Activated CD8-positive, alpha-beta T cell treated with anti-CD3 and anti-CD28 coated beads for 36 hours (primary cell): ENCODE results near the gene SVOPL. TPM values are rescaled to one million over a fixed set of nuclear protein-coding genes. Genes with fewer than 3 reads are reported as not detected.
A peak's percentile ranks its signal among the peaks of the same experiment; 100 is the strongest.

Experiments used
- ATAC-seq: fragments of 200-7000 bp; cut with Tn5 transposase; one replicate; pipeline ENCODE4 v1.10.0; 2021; ENCODE audit warnings: mild to moderate bottlenecking, moderate library complexity
- CTCF ChIA-PET: fragments of 350-600 bp; sonication (Branson Sonifier 250); formaldehyde crosslinking; loops from one replicate; lab custom pipeline; 2021; ENCODE audit warnings: antibody characterized with exemption; lab: Charles Lee
- POLR2A ChIA-PET: fragments of 350-600 bp; sonication (Branson Sonifier 250); formaldehyde crosslinking; loops from one replicate; lab custom pipeline; 2021; ENCODE audit warnings: antibody characterized with exemption; lab: Charles Lee
- DNase-seq: peaks from one replicate; pipeline ENCODE4 v3.0.0-alpha.2; 2020
- H3K27ac Mint-ChIP-seq: one replicate; pipeline ENCODE4 v1.8.0; 2021; ENCODE audit warnings: mild to moderate bottlenecking, mixed read lengths
- H3K27me3 Mint-ChIP-seq: one replicate; pipeline ENCODE4 v1.8.0; 2021; ENCODE audit warnings: mixed read lengths
- H3K36me3 Mint-ChIP-seq: one replicate; pipeline ENCODE4 v1.8.0; 2021; ENCODE audit warnings: low read depth, mixed read lengths
- H3K4me1 Mint-ChIP-seq: one replicate; pipeline ENCODE4 v1.8.0; 2021; ENCODE audit warnings: low read depth, mixed read lengths
- H3K4me3 Mint-ChIP-seq: one replicate; pipeline ENCODE4 v1.8.0; 2021; ENCODE audit warnings: mild to moderate bottlenecking, moderate library complexity, mixed read lengths
- H3K9me3 Mint-ChIP-seq: one replicate; pipeline ENCODE4 v1.8.0; 2021; ENCODE audit warnings: mixed read lengths
- intact Hi-C: fragments of 100-400 bp; cut with micrococcal nuclease; formaldehyde crosslinking; loops from one replicate; pipeline ENCODE4 v1.10.0; 2022
- total RNA-seq, 2 experiments: library from RNA; stranded (reverse); gene quantifications; one replicate each; pipeline ENCODE4 v1.2.3, GENCODE V29; 2021
- TF ChIP-seq, protein P1 (sequence below): fragments of 200-600 bp; IDR thresholded peaks from one replicate; pipeline ENCODE4 v1.8.0; 2022; ENCODE audit warnings: antibody characterized with exemption, mild to moderate bottlenecking

SVOPL gene
- total RNA-seq, 2 experiments from 2014 or later, result 0.78 TPM; not detected in 1

DNA sequence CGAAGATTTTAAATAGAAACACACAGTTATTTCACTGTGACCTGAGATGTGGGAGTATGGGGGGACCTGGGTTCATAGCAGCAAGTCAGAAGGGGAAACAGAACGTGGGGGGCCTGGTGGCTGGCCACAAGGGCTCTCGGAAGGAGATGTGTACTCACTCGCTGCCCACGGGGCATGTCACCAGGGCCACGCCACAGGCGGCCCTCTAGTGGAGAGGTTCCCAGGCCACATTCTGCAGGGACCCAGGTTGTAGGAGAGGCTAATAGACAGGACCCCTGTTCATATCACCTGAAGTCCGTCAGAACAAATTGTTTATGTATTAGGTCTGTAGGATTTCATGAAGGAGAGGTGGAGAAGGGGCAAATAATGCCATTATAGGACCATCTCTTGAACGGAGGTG is 25.1 kb upstream of the SVOPL start:
- ChIA-PET CTCF (interaction anchor here (2.0 kb wide), 1 partner anchor 13 kb away, joined by 9 read pairs; no protein-coding TSS in a partner anchor), POLR2A (no interaction called here)
- Mint-ChIP-seq H3K4me1 (no peaks in the 10 kb centered on the region), H3K36me3 (no peaks in the 10 kb centered on the region), H3K27me3 (no peaks in the 10 kb centered on the region), H3K4me3 (no peak overlapping the region), H3K9me3 (no peaks in the 10 kb centered on the region), H3K27ac (no peak overlapping the region)
- intact Hi-C loops, result no loop called here
- no peak for DNase-seq
- no peak for ATAC-seq
- TF ChIP-seq, protein P1, sequence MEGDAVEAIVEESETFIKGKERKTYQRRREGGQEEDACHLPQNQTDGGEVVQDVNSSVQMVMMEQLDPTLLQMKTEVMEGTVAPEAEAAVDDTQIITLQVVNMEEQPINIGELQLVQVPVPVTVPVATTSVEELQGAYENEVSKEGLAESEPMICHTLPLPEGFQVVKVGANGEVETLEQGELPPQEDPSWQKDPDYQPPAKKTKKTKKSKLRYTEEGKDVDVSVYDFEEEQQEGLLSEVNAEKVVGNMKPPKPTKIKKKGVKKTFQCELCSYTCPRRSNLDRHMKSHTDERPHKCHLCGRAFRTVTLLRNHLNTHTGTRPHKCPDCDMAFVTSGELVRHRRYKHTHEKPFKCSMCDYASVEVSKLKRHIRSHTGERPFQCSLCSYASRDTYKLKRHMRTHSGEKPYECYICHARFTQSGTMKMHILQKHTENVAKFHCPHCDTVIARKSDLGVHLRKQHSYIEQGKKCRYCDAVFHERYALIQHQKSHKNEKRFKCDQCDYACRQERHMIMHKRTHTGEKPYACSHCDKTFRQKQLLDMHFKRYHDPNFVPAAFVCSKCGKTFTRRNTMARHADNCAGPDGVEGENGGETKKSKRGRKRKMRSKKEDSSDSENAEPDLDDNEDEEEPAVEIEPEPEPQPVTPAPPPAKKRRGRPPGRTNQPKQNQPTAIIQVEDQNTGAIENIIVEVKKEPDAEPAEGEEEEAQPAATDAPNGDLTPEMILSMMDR, result no peak

DNA sequence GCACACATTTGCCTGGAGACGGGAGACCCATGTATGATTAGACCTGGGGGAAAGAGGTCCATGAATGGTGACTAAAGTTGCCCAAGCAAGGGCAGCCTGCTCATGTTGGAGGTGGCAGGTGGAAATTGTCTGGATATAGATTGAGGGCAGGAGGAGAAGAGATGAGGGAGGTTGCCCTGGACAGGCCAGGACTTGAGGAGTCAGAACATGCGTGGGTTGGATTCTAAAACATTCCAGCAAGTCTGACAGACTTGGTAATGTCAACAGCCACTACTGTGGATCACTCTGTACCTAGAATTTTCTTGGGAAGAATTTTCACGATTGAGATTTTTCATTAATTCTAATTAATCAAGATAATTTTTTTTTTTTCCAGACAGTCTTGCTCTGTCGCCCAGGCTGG is 19.1 kb upstream of the SVOPL start:
- CTCF ChIA-PET, result no interaction called here
- TF ChIP-seq, protein P1, result no peak
- peaks cover 1% of the 10 kb centered on the region for H3K27me3 Mint-ChIP-seq
- ATAC-seq (no peak), DNase-seq (no peak)
- no peak overlapping the region for H3K27ac Mint-ChIP-seq
- H3K36me3 Mint-ChIP-seq, result no peaks in the 10 kb centered on the region
- intact Hi-C loops, result no loop called here
- no peaks in the 10 kb centered on the region for H3K9me3 Mint-ChIP-seq
- POLR2A ChIA-PET, result no interaction called here
- peaks cover 10% of the 10 kb centered on the region for H3K4me1 Mint-ChIP-seq
- no peak overlapping the region for H3K4me3 Mint-ChIP-seq

DNA sequence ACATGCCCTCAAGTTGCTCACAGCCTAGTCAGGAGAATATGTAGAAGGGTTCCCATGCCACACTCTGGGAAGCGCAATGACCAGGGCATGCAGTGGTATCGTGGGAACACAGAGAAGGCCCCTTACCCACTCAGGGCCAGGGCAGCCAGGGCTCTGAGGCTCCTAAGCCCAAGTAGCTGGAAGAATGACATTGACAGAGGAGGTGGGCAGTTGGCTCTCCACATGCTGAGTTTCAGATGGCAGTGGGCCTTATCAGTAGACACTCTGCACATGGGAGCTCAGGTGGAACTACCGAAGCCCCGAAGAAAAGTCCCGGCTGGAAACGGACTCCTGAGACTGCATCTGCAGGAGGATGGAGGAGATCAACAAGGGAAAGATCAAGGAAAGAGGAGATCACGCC is 15.7 kb upstream of the SVOPL start:
- H3K4me3 Mint-ChIP-seq, result no peak overlapping the region

DNA sequence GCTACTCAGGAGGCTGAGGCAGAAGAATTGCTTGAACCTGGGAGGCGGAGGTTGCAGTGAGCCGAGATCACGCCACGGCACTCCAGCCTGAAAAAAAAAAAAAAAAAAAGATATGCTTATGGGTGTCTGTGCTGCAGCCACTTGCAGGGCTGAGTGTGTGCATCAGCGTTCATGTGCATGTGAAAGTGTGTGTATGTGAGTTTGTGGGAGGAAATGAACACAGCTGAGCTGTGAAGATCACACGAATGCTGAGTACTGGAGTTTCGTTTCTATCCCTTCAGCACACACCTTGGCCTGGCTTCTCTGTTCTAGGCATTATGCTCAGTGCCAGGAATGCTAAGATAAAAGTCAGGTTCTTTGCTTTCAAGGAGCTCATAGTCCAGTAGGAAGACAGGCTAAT is 12.0 kb upstream of the SVOPL start:
- Mint-ChIP-seq H3K36me3 (no peaks in the 10 kb centered on the region), H3K27ac (no peak overlapping the region), H3K9me3 (no peaks in the 10 kb centered on the region), H3K4me1 (peaks cover 15% of the 10 kb centered on the region), H3K27me3 (peaks cover 1% of the 10 kb centered on the region), H3K4me3 (no peak overlapping the region)
- CTCF ChIA-PET, result interaction anchor here (1.1 kb wide), 1 partner anchor 25 kb away, joined by 4 read pairs; no protein-coding TSS in a partner anchor
- TF ChIP-seq, protein P1, result no peak
- DNase-seq (no peak), ATAC-seq (peak; percentile 30)
- intact Hi-C loops, result no loop called here
- POLR2A ChIA-PET, result no interaction called here

More for the DNA sequence above, 15.7 kb upstream of the SVOPL start:
- no peak for DNase-seq
- intact Hi-C loops, result no loop called here
- Mint-ChIP-seq H3K27ac (no peak overlapping the region), H3K9me3 (no peaks in the 10 kb centered on the region), H3K36me3 (no peaks in the 10 kb centered on the region), H3K27me3 (peaks cover 1% of the 10 kb centered on the region), H3K4me1 (peaks cover 18% of the 10 kb centered on the region)
- TF ChIP-seq, protein P1, result no peak
- CTCF ChIA-PET, result no interaction called here
- POLR2A ChIA-PET, result no interaction called here
- no peak for ATAC-seq

DNA sequence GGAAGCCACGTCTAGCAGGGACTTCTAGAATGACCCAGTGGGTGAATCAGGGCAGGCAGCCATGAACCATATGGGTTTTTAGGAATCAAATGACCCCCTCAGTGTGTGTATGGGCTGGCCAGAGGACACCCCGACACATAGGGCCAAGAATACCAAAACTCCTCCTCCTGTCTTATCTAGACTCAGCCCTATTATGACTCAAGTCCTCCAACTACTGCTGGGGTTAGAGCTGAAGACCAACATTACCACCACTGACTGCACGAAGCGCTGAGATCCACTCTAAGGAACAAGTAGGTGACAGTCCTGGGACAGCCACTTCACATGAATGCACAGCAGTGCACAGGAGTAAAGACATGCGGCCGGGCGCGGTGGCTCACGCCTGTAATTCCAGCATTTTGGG is 11.5 kb upstream of the SVOPL start:
- intact Hi-C loops, result no loop called here
- no peaks in the 10 kb centered on the region for H3K9me3 Mint-ChIP-seq
- TF ChIP-seq, protein P1, result no peak
- H3K27ac Mint-ChIP-seq, result no peak overlapping the region
- H3K27me3 Mint-ChIP-seq, result peaks cover 1% of the 10 kb centered on the region
- POLR2A ChIA-PET, result no interaction called here
- H3K4me3 Mint-ChIP-seq, result no peak overlapping the region
- peaks cover 9% of the 10 kb centered on the region for H3K4me1 Mint-ChIP-seq
- CTCF ChIA-PET, result interaction anchor here (1.3 kb wide), 1 partner anchor 551 kb away, joined by 3 read pairs; no protein-coding TSS in a partner anchor
- peak; percentile 27 for ATAC-seq
- H3K36me3 Mint-ChIP-seq, result no peaks in the 10 kb centered on the region
- no peak for DNase-seq
